Neural crest cell (in vitro differentiated cells): ENCODE results near the gene DIAPH3. TPM values are rescaled to one million over a fixed set of nuclear protein-coding genes. Genes with fewer than 3 reads are reported as not detected.

Source experiments
- DNase-seq: peaks from one replicate; pipeline ENCODE4 v3.0.0; 2021; ENCODE audit warnings: low read depth, mixed read lengths, low spot score
- H3K27ac Mint-ChIP-seq: one replicate; pipeline ENCODE4 v1.8.0; 2021; ENCODE audit warnings: mild to moderate bottlenecking, mixed read lengths; ENCODE audit not compliant: unreplicated experiment
- H3K27me3 Mint-ChIP-seq: 2 replicates; pipeline ENCODE4 v1.8.0; 2021; ENCODE audit warnings: low read depth, mild to moderate bottlenecking, mixed read lengths
- H3K36me3 Mint-ChIP-seq: 2 replicates; pipeline ENCODE4 v1.8.0; 2021; ENCODE audit warnings: low read depth, mild to moderate bottlenecking, mixed read lengths
- H3K4me1 Mint-ChIP-seq: 2 replicates; pipeline ENCODE4 v1.8.0; 2021; ENCODE audit warnings: mixed read lengths
- H3K4me3 Mint-ChIP-seq: one replicate; pipeline ENCODE4 v1.8.0; 2021; ENCODE audit warnings: mild to moderate bottlenecking, mixed read lengths
- H3K9me3 Mint-ChIP-seq: 2 replicates; pipeline ENCODE4 v1.8.0; 2021; ENCODE audit warnings: mixed read lengths
- total RNA-seq: library from RNA; stranded (reverse); gene quantifications from 2 replicates; pipeline ENCODE4 v1.2.1, GENCODE V29; 2021
- TF ChIP-seq, protein P1 (sequence below): fragments of 200-600 bp; sonication (generic); conservative IDR thresholded peaks from 2 replicates; pipeline ENCODE4 v1.5.0; 2021; ENCODE audit warnings: antibody characterized with exemption, mild to moderate bottlenecking

DIAPH3 gene
- total RNA-seq, 1 donor from 2014 or later, result 16.4 TPM

DNA sequence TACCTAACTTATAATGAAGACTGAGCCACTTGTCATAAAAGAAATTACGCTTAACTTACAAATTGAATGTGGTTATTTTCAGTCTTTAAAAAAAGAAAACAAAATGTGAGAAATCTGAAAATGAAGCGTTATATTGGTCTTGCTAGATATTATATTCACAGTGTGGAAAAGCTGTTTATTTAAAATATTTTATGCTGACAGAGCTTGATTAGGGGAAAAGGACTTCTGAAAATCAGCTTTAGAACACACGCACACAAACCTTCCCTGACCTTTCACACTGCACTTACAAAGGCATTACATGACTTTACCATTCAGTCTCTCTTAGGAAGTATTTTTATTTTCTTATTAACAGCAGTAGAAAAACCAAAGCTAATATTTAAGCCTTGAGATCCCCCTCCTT lies 461.5 kb downstream of the DIAPH3 start:
- no peak overlapping the region for H3K27ac Mint-ChIP-seq
- H3K27me3 Mint-ChIP-seq, result no peaks in the 10 kb centered on the region
- DNase-seq, result no peak
- no peaks in the 10 kb centered on the region for H3K36me3 Mint-ChIP-seq
- H3K4me1 Mint-ChIP-seq, result peaks cover 11% of the 10 kb centered on the region
- H3K4me3 Mint-ChIP-seq, result no peak overlapping the region
- TF ChIP-seq, protein P1, sequence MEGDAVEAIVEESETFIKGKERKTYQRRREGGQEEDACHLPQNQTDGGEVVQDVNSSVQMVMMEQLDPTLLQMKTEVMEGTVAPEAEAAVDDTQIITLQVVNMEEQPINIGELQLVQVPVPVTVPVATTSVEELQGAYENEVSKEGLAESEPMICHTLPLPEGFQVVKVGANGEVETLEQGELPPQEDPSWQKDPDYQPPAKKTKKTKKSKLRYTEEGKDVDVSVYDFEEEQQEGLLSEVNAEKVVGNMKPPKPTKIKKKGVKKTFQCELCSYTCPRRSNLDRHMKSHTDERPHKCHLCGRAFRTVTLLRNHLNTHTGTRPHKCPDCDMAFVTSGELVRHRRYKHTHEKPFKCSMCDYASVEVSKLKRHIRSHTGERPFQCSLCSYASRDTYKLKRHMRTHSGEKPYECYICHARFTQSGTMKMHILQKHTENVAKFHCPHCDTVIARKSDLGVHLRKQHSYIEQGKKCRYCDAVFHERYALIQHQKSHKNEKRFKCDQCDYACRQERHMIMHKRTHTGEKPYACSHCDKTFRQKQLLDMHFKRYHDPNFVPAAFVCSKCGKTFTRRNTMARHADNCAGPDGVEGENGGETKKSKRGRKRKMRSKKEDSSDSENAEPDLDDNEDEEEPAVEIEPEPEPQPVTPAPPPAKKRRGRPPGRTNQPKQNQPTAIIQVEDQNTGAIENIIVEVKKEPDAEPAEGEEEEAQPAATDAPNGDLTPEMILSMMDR, result no peak
- no peaks in the 10 kb centered on the region for H3K9me3 Mint-ChIP-seq

DNA sequence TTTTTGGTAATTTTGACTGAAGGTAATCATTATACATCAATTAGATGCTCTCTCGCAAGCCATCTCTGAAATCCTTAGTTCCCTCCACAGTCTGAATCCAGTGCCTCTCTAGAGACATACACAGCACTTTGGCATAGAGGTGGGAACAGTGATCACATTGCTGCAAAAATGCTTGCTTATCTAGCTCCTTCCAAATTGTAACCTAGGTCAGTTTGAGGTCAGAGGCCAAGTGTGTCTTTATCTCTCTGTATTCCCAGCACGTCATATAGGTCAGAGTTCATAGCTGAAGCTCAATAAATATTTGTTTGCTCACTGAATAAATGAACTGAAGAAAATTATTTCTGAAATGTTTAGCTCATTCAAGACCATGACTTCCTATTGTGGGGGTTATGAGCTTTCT lies 462.5 kb downstream of the DIAPH3 start:
- Mint-ChIP-seq H3K9me3 (no peaks in the 10 kb centered on the region), H3K27ac (no peak overlapping the region), H3K4me3 (no peak overlapping the region), H3K36me3 (no peaks in the 10 kb centered on the region), H3K4me1 (peaks cover 11% of the 10 kb centered on the region), H3K27me3 (no peaks in the 10 kb centered on the region)
- TF ChIP-seq, protein P1, result no peak
- DNase-seq, result no peak

DNA sequence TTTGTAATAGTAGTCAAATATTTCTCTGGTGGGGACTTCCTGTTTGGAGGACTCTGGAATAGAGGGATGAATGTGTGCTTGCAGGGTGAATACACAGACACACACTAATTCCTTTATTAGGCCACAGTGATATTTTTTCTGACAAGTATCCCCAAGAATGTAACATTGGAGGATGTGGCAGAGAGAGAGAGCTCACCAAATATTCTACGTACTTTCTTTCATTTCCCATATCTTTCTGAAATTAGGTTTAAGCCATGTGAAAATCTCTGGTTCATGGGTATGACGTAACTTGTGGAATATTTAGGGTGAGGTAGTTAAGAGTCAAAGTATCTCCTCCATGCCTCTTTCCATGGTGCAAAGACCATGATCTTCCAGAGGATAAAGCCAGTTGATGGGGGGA lies 463.4 kb downstream of the DIAPH3 start:
- H3K36me3 Mint-ChIP-seq, result no peaks in the 10 kb centered on the region
- peaks cover 11% of the 10 kb centered on the region for H3K4me1 Mint-ChIP-seq
- DNase-seq, result no peak
- no peak overlapping the region for H3K27ac Mint-ChIP-seq
- no peak overlapping the region for H3K4me3 Mint-ChIP-seq
- H3K9me3 Mint-ChIP-seq, result no peaks in the 10 kb centered on the region
- TF ChIP-seq, protein P1, result no peak
- H3K27me3 Mint-ChIP-seq, result no peaks in the 10 kb centered on the region

DNA sequence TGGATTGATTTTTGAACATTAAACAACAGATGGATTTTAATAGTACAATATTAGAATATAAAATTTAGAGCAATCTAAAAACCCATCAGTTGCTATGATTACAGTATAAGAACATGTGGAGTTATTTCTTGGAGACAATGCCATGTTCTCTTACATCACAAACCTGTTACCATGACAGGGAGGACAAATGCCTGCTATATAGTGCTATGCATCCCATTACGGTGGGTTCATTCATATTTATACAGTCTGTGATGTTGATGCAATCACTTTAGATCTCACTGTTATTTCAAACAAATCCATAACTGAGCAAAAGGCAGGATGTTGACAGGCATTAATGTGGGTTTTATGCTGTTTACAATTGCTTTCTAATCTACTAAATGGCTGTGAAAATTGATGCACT lies 467.5 kb downstream of the DIAPH3 start:
- Mint-ChIP-seq H3K9me3 (no peaks in the 10 kb centered on the region), H3K4me3 (no peak overlapping the region), H3K36me3 (no peaks in the 10 kb centered on the region), H3K4me1 (peaks cover 8% of the 10 kb centered on the region), H3K27me3 (no peaks in the 10 kb centered on the region), H3K27ac (no peak overlapping the region)
- DNase-seq, result no peak
- TF ChIP-seq, protein P1, result no peak

DNA sequence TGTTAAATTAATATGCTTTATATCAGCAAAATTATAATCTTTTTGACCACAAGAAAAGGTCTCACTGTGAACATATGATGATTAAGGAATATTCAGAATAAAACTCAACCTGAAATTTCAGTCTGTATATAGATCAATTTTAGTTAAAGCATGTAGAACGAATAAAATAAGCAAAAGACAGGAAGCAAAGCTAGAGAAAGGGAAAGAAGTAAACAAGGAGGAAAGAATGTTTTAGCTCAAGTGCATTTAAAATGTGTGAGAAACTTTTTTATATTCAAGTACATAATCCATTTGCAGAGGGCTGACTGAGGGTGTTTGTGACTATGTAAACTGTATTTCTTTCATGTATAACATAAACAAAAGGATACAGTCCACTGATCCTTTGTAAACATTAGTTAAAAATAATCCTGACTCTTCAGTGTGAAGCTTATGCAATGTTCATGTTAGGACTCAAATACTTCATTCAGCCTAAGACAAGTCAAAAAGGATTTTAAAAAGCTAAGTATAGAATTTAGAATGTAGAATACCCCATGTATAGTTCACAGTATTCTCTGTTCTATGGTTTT lies 472.1 kb downstream of the DIAPH3 start:
- no peaks in the 10 kb centered on the region for H3K9me3 Mint-ChIP-seq
- no peak overlapping the region for H3K4me3 Mint-ChIP-seq
- DNase-seq, result no peak
- H3K36me3 Mint-ChIP-seq, result no peaks in the 10 kb centered on the region
- TF ChIP-seq, protein P1, result no peak
- no peak overlapping the region for H3K27ac Mint-ChIP-seq
- H3K27me3 Mint-ChIP-seq, result no peaks in the 10 kb centered on the region
- H3K4me1 Mint-ChIP-seq, result peaks cover 11% of the 10 kb centered on the region
